ENCODE results near the gene TMEM212.

The TMEM212 gene

DNA sequence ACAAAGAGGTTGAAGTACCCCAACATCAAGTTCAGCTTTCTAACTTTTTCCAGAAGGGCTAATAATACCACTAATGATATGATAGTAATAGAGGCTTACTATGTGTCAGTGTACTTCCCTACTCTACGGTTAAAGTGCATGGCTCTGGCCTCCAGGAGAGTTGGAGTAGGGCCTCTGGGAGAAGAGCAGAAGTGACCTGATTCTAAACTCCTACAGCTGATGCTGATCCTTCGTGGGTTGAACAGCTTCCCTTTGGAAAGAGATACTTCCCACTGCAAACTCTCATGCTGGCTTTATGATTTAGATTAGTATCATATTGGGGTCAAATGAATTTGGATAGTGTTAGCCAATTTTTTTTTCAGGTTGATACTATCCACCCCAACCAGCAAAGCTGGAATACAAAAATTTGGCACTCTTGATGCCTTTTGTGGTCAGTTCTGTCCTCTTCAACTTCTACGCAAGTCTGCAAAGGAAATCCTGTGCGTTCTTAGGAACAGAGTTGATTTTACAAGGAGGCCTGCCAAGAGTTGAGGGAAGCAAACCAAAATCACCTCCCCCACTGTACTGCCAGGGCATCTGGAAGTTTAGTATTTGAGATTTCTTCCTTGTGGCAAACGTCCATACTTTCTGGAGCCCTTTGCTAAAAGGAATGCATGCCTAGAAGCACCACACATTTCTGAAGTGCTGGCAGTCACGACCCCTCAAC lies 17.8 kb downstream of the TMEM212 start:
- no peak for DNase-seq (ENCODE audit: low read depth)

DNA sequence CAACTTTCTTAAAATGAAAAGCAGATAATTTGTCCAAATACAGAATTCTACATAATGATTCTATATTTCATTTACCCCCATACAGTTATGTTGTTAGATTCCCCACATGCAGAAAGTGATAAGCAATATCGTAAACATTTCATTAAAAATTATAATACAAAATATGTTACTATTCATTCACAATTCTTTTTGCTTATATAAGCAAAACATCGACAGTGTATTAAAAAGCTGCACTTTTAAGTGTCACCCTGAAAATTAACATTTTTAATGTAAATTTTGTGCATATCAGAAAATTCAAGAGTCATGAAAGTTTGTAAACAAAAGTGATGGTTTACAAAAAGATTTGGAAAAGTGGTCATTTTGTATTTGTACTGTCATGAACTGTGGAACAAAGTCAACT lies 19.2 kb downstream of the TMEM212 start:
- no peak for DNase-seq (ENCODE audit: low read depth)

DNA sequence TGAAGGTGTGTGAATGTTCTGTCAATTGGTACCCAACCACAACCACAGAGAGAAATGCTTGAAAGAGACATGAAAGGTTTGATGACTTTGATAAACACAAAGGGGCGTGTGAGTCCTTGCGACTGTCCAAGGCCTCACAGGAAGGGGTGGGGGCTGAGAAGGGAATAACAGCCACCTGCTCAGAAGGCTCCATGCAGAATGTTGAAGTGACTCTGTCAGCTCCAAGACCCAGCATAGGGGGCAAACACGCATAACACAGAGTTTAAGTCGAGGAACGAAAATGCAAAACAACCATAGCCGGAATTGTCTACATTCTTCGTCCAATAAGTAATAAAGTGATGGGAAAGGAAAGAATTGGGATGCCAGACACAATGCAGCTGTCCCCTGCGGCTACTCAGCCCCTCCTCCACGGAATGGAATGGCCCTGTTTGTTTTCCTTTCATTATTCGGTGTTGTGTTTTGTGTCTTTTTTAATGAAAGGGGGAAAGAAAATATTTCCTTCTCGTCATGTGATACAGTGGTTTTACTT lies 19.9 kb downstream of the TMEM212 start:
- DNase-seq (ENCODE audit: low read depth), result no peak

DNA sequence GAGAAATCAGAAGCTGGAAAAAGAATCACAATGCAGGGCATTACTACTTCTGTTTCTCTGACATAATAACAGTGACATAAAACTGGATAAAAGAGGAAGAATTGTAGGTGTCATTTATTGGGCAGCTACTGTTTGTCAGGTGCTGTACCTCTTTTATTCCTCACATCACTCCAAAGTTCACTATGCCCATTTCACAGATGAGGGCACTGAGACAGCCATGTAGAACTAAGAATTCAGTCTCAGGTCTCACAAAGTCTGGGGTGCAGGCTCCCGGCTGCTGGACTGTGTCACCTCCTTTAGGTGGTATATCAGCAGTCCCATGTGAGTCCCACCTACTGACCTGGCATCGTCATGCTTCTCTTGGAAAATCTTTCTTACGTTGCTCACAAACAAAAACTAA lies 20.8 kb downstream of the TMEM212 start:
- no peak for DNase-seq (ENCODE audit: low read depth)

DNA sequence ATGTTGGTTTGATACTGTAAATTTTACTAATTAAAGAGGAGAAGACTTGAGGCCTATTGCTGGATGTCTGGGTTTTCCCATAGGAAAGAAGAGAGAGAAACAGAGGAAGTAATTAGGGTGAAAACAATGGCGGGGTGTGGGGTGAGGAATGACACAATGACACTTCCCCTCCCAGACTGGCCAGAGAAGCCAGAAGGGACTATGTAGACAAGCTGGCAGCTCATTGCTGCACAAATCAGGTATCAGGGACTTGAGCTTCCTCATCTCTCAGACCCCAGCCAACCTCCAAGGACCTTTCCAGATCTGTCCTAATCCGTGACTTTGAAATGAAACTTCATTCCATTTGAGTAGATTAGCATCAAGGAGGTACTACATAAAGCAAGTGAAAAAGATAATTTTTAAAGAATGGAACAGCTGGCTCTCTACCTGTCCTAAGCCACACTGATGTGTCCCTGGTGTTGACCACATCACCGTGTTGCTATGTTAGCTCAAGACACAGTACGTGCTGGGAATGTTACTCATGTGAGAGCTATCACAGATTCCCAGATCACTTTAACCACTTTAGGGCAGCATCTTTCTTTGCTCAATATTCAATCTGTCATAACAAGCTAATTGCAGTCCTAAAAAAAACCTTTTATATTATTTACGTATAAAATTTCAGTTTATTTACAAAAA lies 22.2 kb downstream of the TMEM212 start:
- no peak for DNase-seq (ENCODE audit: low read depth)

DNA sequence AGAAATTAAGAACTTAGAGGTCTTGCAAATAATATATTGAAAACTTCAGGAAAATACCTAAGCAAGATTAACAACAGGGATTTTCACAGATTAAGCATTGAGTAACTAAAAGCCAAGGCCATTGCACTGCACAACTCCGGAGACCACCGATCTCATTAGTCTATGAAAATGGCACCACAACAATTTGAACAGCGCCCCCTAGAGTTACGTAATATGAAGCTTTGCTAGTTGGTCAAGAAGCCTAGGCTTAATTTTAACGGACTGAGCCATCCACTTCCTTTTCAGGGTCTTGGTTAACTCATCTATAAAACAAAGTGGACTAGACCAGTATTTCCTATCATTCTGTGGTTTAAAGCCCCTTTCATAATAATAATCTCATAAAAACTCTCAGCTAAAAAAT lies 24.8 kb downstream of the TMEM212 start:
- no peak for DNase-seq (ENCODE audit: low read depth)

DNA sequence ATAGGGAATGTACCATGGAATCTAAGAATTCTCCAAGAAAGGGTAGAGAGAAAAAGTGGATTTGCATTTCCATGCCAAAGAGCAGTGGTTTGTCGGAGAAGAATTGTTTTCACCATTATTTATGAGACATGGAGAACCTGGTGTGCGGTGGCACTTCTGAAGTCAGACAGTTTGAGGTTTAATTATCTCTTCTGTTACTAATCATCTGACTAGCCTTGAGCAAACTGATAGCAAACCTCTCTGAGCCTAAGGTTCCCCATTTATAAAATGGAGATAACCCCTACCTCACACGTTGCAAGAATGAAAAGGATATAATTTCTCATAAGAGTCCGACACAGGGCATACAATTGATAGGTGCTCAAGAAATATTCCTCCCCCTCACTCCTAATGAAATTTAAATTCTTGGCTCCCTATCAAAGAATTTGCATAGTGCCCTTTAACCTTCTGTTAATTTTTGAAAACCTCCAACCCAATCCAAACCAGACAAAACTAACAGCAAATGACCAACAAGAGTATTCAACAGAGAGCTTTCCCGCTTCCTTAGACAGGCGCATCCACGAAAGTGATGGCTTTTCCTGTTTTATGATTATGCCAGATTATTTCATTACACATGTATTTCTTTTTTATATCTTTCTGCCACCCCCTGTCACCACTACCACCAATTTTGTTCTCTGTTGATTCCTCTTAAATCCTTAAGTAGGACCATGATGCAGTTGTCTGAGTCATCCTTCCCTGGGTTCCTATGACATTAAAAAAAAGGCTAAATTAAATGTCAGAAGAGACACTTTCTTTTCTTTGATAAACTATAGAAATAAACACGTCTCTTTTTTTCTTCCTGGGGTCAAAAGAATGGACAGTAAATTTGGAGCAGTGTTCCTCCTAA lies 28.5 kb downstream of the TMEM212 start:
- DNase-seq (ENCODE audit: low read depth), result no peak

DNA sequence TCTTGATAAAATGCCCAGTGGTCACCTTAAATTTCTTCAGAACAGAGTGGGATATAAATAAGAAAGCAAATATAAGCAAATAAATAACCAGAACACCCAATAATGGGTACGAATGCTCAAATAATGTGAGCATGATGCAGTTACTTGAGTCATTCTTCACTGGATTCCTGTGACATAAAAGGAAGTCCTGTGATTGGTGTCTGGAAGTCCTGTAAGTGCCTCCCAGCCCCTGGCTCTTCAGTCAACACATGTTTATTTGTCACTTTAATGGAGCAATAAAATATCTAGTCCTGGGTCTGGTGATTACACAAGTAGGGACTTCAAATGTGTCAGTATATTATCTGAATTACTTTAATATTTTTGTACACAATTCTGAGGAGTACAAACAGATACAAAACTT lies 30.4 kb downstream of the TMEM212 start:
- no peak for DNase-seq (ENCODE audit: low read depth)

DNA sequence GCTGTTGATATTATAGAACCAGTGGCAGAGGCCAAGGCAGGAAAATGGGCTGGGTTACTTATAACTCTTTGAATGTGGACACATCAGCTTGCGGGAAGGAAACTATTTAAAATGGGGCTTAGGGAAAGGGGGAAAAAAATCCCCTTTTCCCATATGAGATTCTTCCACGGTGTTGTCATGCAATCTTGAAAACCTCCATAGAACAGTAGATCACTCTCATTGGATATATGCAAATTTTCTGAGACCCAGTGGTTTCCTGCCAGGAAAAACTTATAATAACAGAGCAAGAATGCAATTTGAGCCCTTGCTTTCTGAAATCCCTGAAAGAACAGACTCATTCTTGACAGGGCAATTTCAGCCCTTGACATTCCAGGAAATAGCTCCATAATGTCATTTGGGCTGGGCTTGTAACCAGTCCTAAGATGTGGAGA lies 31.1 kb downstream of the TMEM212 start:
- no peak for DNase-seq (ENCODE audit: low read depth)

DNA sequence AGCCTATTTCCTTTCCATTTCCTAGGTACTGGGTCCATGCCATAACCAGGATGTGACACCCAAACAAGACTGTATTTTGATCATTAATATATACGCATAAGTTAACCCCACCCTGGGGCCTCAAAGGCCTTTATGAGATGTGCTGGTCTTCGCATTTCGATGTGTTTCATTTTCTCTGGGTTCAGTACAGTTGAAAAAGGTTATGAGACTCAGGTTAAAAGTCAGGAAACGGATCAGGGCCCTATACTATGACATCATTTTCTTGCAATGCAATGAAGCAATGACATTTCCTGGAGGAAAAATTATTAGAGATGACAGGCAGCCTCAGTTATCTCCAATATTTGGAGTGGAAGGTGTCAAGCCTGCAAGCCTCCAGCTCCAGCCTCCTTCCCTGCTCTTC lies 31.7 kb downstream of the TMEM212 start:
- DNase-seq (ENCODE audit: low read depth), result no peak

DNA sequence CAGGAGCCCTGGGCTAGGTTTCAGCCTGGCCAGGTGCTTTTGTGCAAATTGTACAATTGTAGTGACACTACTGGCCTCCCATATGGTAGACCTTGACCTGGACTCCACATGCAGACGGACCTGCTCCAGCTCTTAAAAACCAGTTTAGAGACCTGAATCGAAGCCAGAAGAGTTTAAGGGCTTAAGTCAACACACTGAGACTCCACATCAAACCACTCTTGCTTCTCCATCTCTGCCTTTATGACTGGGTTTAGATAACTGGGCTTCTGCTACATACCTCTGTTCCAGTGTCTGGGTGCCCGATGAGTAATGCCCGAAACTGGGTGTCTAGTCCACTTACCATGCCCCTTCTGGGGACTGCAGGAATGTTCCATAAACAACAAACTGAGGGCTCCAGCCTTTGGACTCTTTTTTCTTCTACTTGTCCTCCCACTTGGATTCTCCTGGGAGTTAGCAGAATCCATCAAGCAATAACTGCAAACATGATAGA lies 32.8 kb downstream of the TMEM212 start:
- DNase-seq (ENCODE audit: low read depth), result no peak

DNA sequence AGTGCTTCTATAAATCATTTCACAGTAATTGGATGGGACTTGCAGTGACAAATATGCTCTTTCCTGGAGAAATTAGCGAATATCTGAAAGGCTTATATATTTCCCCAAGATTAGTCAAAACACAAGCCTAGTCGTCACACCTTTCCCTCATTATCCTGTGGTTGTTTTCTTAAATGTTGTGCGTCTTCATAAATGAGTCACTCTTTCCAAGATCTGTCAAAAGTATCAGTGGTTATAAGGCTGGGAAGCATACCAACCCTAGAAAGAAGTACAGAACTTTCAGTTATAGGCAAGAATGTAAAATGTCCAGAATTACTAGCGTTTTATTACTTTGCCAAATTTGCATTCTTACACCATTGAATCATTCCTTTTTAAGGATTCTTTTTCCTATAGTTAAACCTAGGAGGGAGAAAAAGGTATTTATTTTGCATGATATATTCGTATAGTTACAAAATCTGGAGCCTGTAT lies 33.6 kb downstream of the TMEM212 start:
- no peak for DNase-seq (ENCODE audit: low read depth)

DNA sequence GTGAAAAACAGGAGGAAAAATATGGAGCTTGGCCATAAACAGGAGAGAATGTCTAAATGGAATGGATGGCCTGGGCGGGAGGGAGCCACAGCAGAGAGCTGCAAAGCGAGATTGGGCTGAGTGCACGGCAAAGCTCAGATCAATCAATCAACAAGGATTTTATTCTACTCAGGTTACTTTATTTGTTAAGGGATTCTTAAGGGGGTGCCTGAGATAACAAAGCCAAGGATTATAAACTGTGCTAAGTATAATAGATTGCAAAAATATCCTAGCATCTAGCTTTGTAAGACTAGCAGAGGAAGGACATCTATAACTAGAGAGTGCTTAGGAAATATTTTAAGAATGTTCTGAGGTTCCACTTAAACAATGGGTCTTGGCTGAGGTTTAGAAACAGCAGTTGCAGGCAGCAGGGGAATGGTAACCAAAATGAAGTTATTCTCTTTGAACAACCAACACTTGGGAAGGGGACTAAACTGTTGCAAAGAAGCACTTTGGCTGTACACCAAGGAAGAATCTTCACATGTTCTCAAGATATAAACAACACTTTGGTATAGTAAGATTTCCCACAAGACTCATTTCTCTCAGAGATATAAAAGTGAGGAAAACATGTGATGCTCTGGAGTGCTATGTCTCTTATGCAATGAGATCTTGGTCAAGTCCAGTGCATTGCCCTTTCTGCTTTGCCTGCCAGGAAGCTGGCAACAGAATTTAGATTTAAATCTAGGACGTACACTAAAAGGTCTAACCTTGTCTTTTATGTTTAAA lies 35.5 kb downstream of the TMEM212 start:
- DNase-seq (ENCODE audit: low read depth), result no peak

DNA sequence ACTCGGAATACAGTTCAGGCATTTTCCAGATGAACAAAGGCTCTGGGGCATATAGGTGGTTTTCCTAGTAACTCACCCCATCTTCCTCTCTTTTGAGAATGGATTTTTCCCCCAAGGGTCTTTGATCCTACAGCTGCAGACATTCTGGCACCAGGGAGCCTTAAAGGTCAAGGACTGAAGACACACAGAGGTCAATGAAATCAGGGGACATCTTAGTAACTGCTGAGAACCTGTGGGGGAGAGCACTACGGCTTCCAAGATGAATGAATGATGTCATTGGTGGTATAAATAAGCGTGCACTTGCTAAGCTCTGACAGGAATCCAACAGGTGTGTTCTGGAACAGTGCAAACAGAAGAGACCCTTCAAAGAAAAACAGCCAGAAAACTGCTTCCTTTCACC lies 36.3 kb downstream of the TMEM212 start:
- no peak for DNase-seq (ENCODE audit: low read depth)

DNA sequence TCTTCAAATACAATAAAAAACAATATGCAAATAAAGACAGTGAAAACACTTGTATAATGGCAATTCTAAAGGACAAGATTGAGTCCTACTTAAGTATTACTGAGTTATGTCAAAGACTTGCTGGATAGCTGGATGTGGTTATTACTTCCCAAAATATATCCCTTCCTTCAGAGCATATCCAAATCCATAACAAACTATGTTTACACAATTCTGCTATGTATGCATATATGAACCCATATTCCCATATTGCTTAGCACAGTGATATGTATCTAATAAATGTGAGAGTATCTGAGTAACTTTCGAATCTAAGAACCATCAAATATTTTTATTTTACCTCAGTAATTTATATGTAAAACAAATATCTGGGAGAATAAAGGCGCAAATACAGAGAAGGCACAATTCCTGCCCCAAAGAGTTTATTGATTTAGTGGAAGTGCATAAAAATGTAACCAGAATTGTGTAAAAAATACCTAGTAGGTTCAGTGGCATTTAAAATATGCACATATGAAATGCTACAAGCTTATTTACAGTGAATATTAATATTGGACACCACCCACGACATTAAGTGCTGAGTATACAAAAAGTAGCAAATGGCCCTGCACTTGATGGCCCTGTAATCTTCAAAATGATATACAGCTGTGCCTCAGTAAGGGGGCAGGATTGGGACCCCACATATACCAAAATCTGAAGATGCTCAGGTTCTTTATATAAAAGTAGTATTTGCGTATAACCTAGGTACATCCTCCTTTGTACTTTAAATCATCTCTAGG lies 37.1 kb downstream of the TMEM212 start:
- DNase-seq (ENCODE audit: low read depth), result no peak

DNA sequence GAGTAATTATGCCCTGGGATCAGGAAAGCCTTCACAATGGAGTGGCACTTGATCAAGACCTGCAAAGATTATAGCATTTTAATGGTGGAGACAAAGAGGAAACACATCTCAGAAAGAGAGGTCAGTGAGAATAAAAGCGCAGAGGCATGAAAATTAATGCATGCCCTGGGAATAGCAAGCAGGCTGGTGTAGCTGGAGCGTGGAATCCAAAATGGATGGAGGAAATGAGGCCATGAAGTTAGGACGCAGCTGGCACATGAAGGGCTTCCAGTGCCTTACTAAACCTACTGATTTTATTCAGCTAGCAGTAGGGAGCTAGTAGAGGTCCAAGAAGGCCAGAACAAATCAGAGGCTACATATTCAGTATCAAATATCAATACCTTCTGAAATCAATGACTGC lies 38.1 kb downstream of the TMEM212 start:
- DNase-seq (ENCODE audit: low read depth), result no peak

DNA sequence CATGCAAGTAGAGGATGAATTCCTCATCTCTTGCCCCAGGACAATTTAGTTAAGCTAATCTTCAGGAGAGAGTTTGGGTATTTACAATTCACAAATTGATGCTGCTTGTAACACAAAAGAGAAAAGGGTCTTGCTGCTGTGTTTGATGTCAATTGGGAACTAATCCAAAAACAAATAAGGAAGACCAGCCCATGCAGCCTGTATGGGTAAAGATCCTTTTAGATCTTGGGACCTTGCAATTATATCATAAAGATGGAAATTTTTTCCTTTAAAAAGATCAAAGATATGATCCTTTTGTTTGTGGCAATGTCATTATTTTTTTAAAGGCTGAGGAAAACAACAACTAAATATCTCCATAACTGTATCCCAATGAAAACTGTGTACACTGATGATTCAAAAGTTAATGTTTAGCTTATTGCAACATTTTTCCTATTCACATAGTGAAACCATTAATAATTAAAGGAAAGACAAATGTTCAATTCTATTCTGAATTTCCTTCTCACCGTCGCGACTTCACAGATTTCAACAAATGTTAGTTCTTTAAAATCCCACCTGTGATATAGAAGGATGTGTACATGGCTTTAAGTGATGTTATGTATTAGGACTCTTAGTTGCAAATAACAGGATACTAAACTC lies 40.2 kb downstream of the TMEM212 start:
- no peak for DNase-seq (ENCODE audit: low read depth)

DNA sequence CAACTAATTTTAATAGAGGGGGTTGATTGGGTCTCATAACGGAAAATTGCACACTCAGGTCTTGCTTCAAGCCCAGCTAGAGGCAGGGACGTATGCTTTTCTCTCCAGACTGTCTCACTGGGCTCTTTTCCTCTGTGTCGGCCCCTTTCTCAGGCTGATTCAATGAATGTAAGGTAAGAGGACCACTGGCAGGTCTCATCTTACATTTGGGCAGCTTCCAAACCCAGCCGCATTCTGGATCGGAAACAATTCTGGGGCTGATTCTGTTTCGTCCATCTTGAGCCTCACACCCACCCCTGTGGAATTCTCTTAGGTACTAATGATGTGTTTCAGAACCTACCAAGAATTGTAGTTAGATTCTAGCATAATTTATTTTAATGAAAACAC lies 40.7 kb downstream of the TMEM212 start:
- no peak for DNase-seq (ENCODE audit: low read depth)

DNA sequence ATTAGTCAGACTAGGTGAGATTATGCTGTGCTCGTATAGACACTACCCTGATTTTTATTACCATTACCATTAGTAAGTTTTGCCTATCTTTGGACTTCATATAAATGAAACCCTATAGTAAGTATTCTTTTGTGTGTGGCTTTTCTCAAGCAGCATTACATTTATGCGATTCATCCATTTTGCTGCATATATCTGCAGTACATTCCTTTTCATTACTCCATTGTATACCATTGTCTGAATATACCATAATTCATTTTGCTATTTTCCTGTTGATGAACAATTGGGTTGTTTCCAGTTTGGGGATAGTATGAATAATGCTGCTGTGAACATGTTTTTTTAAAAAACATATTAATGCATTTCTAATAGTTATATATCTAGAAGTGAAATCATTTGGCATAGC lies 45.3 kb downstream of the TMEM212 start:
- DNase-seq (ENCODE audit: low read depth), result no peak

DNA sequence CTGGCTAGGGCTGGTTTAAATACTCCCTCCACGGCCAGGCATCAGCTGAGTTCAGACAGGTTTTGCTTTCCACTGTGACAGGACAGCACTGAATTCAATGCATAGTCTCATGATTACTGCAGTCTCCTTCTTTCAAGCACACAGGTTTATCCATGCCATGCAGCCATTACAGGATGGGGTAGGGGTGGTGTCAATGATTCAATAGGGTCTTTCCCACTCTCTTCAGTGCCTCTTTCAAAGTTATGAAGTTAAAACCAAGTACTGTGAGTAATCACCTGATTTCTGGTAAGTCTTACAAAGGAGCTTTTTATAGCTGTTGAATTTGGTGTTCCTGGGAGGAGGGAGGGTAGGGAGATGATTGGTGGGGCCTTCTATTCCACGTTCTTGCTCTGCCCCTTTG lies 47.2 kb downstream of the TMEM212 start:
- no peak for DNase-seq (ENCODE audit: low read depth)
